D721Med (cell line): Measurements from ENCODE around the gene PDE1A.

Experiments used
- DNase-seq: peaks from one replicate; pipeline ENCODE4 v3.0.0; 2011; ENCODE audit warnings: low spot score; ENCODE audit not compliant: insufficient read length
- FAIRE-seq: peaks from 2 replicates; lab custom pipeline; 2011; peaks lifted over from hg19 to GRCh38; lab: Jason Lieb, UNC
- CTCF ChIP-seq: IDR thresholded peaks from 2 replicates; pipeline ENCODE4 v1.5.1; 2012; ENCODE audit warnings: mild to moderate bottlenecking, control low read depth; ENCODE audit not compliant: insufficient read depth; ENCODE audit errors: missing control alignments

The PDE1A gene

GRCh38 chr2:182432051-182432450, 5.2 kb upstream of the PDE1A start:
- no peak for TF ChIP-seq CTCF
- no peak for DNase-seq
- no peak for FAIRE-seq

- FAIRE-seq (no peak), DNase-seq (no peak)
- TF ChIP-seq CTCF, result no peak
Measured at GRCh38 chr2:182428476-182428875, 1.6 kb upstream of the PDE1A start.

- no peak for TF ChIP-seq CTCF
- no peak for FAIRE-seq
- DNase-seq, result no peak
Measured at GRCh38 chr2:182426082-182426917, 536 bp downstream of the PDE1A start.

GRCh38 chr2:182422864-182423263, 4.0 kb downstream of the PDE1A start:
- no peak for DNase-seq
- no peak for FAIRE-seq
- TF ChIP-seq CTCF, result no peak

GRCh38 chr2:182420669-182421068, 6.2 kb downstream of the PDE1A start:
- DNase-seq, result no peak
- FAIRE-seq, result no peak
- TF ChIP-seq CTCF, result no peak

GRCh38 chr2:182416861-182417260, 10.0 kb downstream of the PDE1A start:
- no peak for TF ChIP-seq CTCF
- no peak for FAIRE-seq
- DNase-seq, result no peak

GRCh38 chr2:182416191-182416590, 10.6 kb downstream of the PDE1A start:
- no peak for DNase-seq
- TF ChIP-seq CTCF, result no peak
- FAIRE-seq, result no peak
